Measurements from ENCODE around the gene DMD. TPM values are rescaled to one million over a fixed set of nuclear protein-coding genes. Genes with fewer than 3 reads are reported as not detected.
A peak's percentile ranks its signal among the peaks of the same experiment; 100 is the strongest.

DMD gene
- polyA plus RNA-seq, 4 donors = 1.6 to 11.6 (median 2.9) TPM

GRCh38 chrX:31563792-31564191 is 1647.6 kb downstream of the DMD start:
- no peak overlapping the region for H3K27ac ChIP-seq (ENCODE audit: low read depth in 1 of 3, low read length in 2 of 3)
- no peaks in the 10 kb centered on the region for H3K27me3 ChIP-seq (ENCODE audit: control insufficient read depth in 3 of 3, insufficient read depth in 3 of 3, low read length in 3 of 3)
- H3K36me3 ChIP-seq (ENCODE audit: control insufficient read depth in 3 of 3, insufficient read depth in 2 of 3, low read depth in 1 of 3, low read length in 3 of 3) = no peaks in the 10 kb centered on the region
- no peak overlapping the region for H3K4me3 ChIP-seq (ENCODE audit: low read depth in 1 of 3, low read length in 3 of 3)
- 61 to 82% (median 78%) methylated on average over 3 of the region's 3 CpGs for WGBS, 3 donors
- H3K4me1 ChIP-seq (ENCODE audit: control insufficient read depth in 3 of 3, insufficient read depth in 2 of 3, low read depth in 1 of 3, low read length in 2 of 3) = no peaks in the 10 kb centered on the region
- H3K9me3 ChIP-seq (ENCODE audit: control insufficient read depth in 2 of 2, insufficient read depth in 1 of 2, low read depth in 1 of 2, low read length in 1 of 2) = no peaks in the 10 kb centered on the region
- DNase-seq = no peak
- FAIRE-seq = no peak

DNA sequence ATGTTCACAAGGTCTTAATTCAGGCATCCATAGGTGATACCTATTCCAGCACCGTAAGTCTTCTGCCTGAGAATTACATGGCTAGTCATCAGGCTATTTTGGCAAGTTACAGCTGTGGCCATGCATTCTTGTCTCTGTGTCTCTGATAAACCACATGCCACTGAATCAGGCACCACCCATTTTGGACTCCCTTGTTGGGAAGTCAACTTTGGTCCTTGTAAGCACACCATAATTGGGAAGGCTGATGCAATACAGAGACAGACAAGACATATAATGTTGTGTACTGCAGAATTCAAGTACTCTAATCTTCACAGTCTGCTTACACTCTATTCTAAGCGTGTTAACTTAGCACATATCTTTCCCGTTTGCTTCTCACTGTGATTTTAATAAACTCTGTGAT is 1655.8 kb downstream of the DMD start:
- no peaks in the 10 kb centered on the region for H3K4me1 ChIP-seq (ENCODE audit: control insufficient read depth in 3 of 3, insufficient read depth in 2 of 3, low read depth in 1 of 3, low read length in 2 of 3)
- DNase-seq (no peak), FAIRE-seq (no peak)
- H3K9me3 ChIP-seq (ENCODE audit: control insufficient read depth in 2 of 2, insufficient read depth in 1 of 2, low read depth in 1 of 2, low read length in 1 of 2) = no peaks in the 10 kb centered on the region
- H3K4me3 ChIP-seq (ENCODE audit: low read depth in 1 of 3, low read length in 3 of 3) = no peak overlapping the region
- H3K27ac ChIP-seq (ENCODE audit: low read depth in 1 of 3, low read length in 2 of 3) = no peak overlapping the region
- H3K27me3 ChIP-seq (ENCODE audit: control insufficient read depth in 3 of 3, insufficient read depth in 3 of 3, low read length in 3 of 3) = peaks cover 0 to 2% (median 0%) of the 10 kb centered on the region in 3 donors
- no peaks in the 10 kb centered on the region for H3K36me3 ChIP-seq (ENCODE audit: control insufficient read depth in 3 of 3, insufficient read depth in 2 of 3, low read depth in 1 of 3, low read length in 3 of 3)
- WGBS, 3 donors = 87 to 94% (median 93%) methylated on average over 3 of the region's 3 CpGs

- peak in 1 of 2 donors; percentile 8 for DNase-seq
These were observed 1659.4 kb downstream of the DMD start for GRCh38 chrX:31551913-31552312.

GRCh38 chrX:31550158-31550557 is 1661.2 kb downstream of the DMD start:
- DNase-seq (no peak), FAIRE-seq (no peak)
- 59 to 88% (median 68%) methylated on average over 2 of the region's 2 CpGs for WGBS, 3 donors

More at GRCh38 chrX:31551913-31552312, 1659.4 kb downstream of the DMD start:
- Histone ChIP-seq H3K4me3 (ENCODE audit: low read depth in 1 of 3, low read length in 3 of 3) (no peak overlapping the region), H3K36me3 (ENCODE audit: control insufficient read depth in 3 of 3, insufficient read depth in 2 of 3, low read depth in 1 of 3, low read length in 3 of 3) (no peaks in the 10 kb centered on the region), H3K27me3 (ENCODE audit: control insufficient read depth in 3 of 3, insufficient read depth in 3 of 3, low read length in 3 of 3) (peaks cover 0 to 2% (median 0%) of the 10 kb centered on the region in 3 donors), H3K4me1 (ENCODE audit: control insufficient read depth in 3 of 3, insufficient read depth in 2 of 3, low read depth in 1 of 3, low read length in 2 of 3) (no peaks in the 10 kb centered on the region), H3K9me3 (ENCODE audit: control insufficient read depth in 2 of 2, insufficient read depth in 1 of 2, low read depth in 1 of 2, low read length in 1 of 2) (no peaks in the 10 kb centered on the region), H3K27ac (ENCODE audit: low read depth in 1 of 3, low read length in 2 of 3) (no peak overlapping the region)
- FAIRE-seq = no peak
- 72 to 96% (median 89%) methylated on average over 4 of the region's 4 CpGs for WGBS, 3 donors

DNA sequence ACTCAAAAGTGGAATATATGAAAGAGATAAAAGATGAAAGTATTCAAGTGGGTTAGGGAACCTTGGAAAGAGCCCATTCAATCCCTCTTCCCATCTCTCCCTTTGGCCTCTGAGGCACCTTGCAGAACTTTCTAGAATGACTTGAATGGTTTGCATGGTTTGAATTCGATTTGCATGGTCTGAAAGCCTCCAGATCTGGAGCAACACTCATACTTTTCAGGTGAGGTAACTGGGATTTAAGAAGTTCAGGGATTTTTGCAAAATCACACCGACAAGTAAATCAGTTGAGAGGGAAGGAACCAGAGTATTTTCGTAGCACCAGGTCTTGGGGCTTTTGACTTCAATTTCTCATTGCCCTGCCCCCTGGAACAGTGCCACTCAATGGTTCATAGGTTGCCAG is 1663.5 kb downstream of the DMD start:
- H3K4me3 ChIP-seq (ENCODE audit: low read depth in 1 of 3, low read length in 3 of 3) = no peak overlapping the region
- FAIRE-seq (no peak), DNase-seq (no peak)
- H3K36me3 ChIP-seq (ENCODE audit: control insufficient read depth in 3 of 3, insufficient read depth in 2 of 3, low read depth in 1 of 3, low read length in 3 of 3) = no peaks in the 10 kb centered on the region
- H3K27me3 ChIP-seq (ENCODE audit: control insufficient read depth in 3 of 3, insufficient read depth in 3 of 3, low read length in 3 of 3) = peaks cover 0 to under 1% (median 0%) of the 10 kb centered on the region in 3 donors
- no peaks in the 10 kb centered on the region for H3K9me3 ChIP-seq (ENCODE audit: control insufficient read depth in 2 of 2, insufficient read depth in 1 of 2, low read depth in 1 of 2, low read length in 1 of 2)
- no peak overlapping the region for H3K27ac ChIP-seq (ENCODE audit: low read depth in 1 of 3, low read length in 2 of 3)
- no peaks in the 10 kb centered on the region for H3K4me1 ChIP-seq (ENCODE audit: control insufficient read depth in 3 of 3, insufficient read depth in 2 of 3, low read depth in 1 of 3, low read length in 2 of 3)
- 56 to 84% (median 79%) methylated on average over 3 of the region's 3 CpGs for WGBS, 3 donors

More at GRCh38 chrX:31550158-31550557, 1661.2 kb downstream of the DMD start:
- Histone ChIP-seq H3K36me3 (ENCODE audit: control insufficient read depth in 3 of 3, insufficient read depth in 2 of 3, low read depth in 1 of 3, low read length in 3 of 3) (no peaks in the 10 kb centered on the region), H3K4me3 (ENCODE audit: low read depth in 1 of 3, low read length in 3 of 3) (no peak overlapping the region), H3K27ac (ENCODE audit: low read depth in 1 of 3, low read length in 2 of 3) (no peak overlapping the region), H3K4me1 (ENCODE audit: control insufficient read depth in 3 of 3, insufficient read depth in 2 of 3, low read depth in 1 of 3, low read length in 2 of 3) (no peaks in the 10 kb centered on the region), H3K9me3 (ENCODE audit: control insufficient read depth in 2 of 2, insufficient read depth in 1 of 2, low read depth in 1 of 2, low read length in 1 of 2) (no peaks in the 10 kb centered on the region), H3K27me3 (ENCODE audit: control insufficient read depth in 3 of 3, insufficient read depth in 3 of 3, low read length in 3 of 3) (peaks cover 0 to 2% (median 0%) of the 10 kb centered on the region in 3 donors)

- no peaks in the 10 kb centered on the region for H3K4me1 ChIP-seq (ENCODE audit: control insufficient read depth in 3 of 3, insufficient read depth in 2 of 3, low read depth in 1 of 3, low read length in 2 of 3)
- H3K27ac ChIP-seq (ENCODE audit: low read depth in 1 of 3, low read length in 2 of 3) = no peak overlapping the region
- DNase-seq (no peak), FAIRE-seq (no peak)
- no peaks in the 10 kb centered on the region for H3K9me3 ChIP-seq (ENCODE audit: control insufficient read depth in 2 of 2, insufficient read depth in 1 of 2, low read depth in 1 of 2, low read length in 1 of 2)
- WGBS, 3 donors = 84 to 91% (median 90%) methylated on average over 3 of the region's 3 CpGs
- no peaks in the 10 kb centered on the region for H3K36me3 ChIP-seq (ENCODE audit: control insufficient read depth in 3 of 3, insufficient read depth in 2 of 3, low read depth in 1 of 3, low read length in 3 of 3)
- H3K27me3 ChIP-seq (ENCODE audit: control insufficient read depth in 3 of 3, insufficient read depth in 3 of 3, low read length in 3 of 3) = no peaks in the 10 kb centered on the region
- no peak overlapping the region for H3K4me3 ChIP-seq (ENCODE audit: low read depth in 1 of 3, low read length in 3 of 3)
These were observed 1663.9 kb downstream of the DMD start for GRCh38 chrX:31547416-31547815.

- Histone ChIP-seq H3K9me3 (ENCODE audit: control insufficient read depth in 2 of 2, insufficient read depth in 1 of 2, low read depth in 1 of 2, low read length in 1 of 2) (no peaks in the 10 kb centered on the region), H3K27me3 (ENCODE audit: control insufficient read depth in 3 of 3, insufficient read depth in 3 of 3, low read length in 3 of 3) (no peaks in the 10 kb centered on the region), H3K27ac (ENCODE audit: low read depth in 1 of 3, low read length in 2 of 3) (no peak overlapping the region), H3K36me3 (ENCODE audit: control insufficient read depth in 3 of 3, insufficient read depth in 2 of 3, low read depth in 1 of 3, low read length in 3 of 3) (no peaks in the 10 kb centered on the region), H3K4me1 (ENCODE audit: control insufficient read depth in 3 of 3, insufficient read depth in 2 of 3, low read depth in 1 of 3, low read length in 2 of 3) (no peaks in the 10 kb centered on the region), H3K4me3 (ENCODE audit: low read depth in 1 of 3, low read length in 3 of 3) (no peak overlapping the region)
- WGBS, 3 donors = 57 to 74% (median 70%) methylated on average over 3 of the region's 3 CpGs
- FAIRE-seq (no peak), DNase-seq (no peak)
These were observed 1665.2 kb downstream of the DMD start for GRCh38 chrX:31546126-31546525.

- DNase-seq (no peak), FAIRE-seq (no peak)
- no peaks in the 10 kb centered on the region for H3K4me1 ChIP-seq (ENCODE audit: control insufficient read depth in 3 of 3, insufficient read depth in 2 of 3, low read depth in 1 of 3, low read length in 2 of 3)
- WGBS, 3 donors = 77 to 95% (median 91%) methylated on average over 5 of the region's 5 CpGs
- H3K27ac ChIP-seq (ENCODE audit: low read depth in 1 of 3, low read length in 2 of 3) = no peak overlapping the region
- no peaks in the 10 kb centered on the region for H3K27me3 ChIP-seq (ENCODE audit: control insufficient read depth in 3 of 3, insufficient read depth in 3 of 3, low read length in 3 of 3)
- no peaks in the 10 kb centered on the region for H3K36me3 ChIP-seq (ENCODE audit: control insufficient read depth in 3 of 3, insufficient read depth in 2 of 3, low read depth in 1 of 3, low read length in 3 of 3)
- no peak overlapping the region for H3K4me3 ChIP-seq (ENCODE audit: low read depth in 1 of 3, low read length in 3 of 3)
- no peaks in the 10 kb centered on the region for H3K9me3 ChIP-seq (ENCODE audit: control insufficient read depth in 2 of 2, insufficient read depth in 1 of 2, low read depth in 1 of 2, low read length in 1 of 2)
These were observed 1665.6 kb downstream of the DMD start for GRCh38 chrX:31545726-31546125.

DNA sequence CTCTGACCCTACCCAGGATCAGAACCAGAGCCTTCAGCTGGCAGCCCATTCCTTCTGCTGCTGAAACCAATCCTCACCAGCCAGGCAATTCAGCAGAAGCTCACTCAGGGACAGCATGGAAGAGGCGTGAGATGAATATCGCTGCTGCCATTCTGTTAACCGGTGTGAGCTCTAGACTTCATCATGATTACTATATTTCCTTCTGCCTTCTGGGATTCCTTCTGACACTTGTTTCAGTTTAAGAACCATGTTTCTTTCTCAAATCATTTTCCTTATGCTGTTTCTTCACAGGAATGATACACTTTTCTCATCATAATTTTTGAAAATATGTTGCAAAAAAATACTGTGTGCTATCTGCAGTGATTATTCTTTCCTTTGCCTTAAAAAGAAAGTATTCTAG is 1666.2 kb downstream of the DMD start:
- H3K9me3 ChIP-seq (ENCODE audit: control insufficient read depth in 2 of 2, insufficient read depth in 1 of 2, low read depth in 1 of 2, low read length in 1 of 2) = no peaks in the 10 kb centered on the region
- DNase-seq = no peak
- no peak overlapping the region for H3K27ac ChIP-seq (ENCODE audit: low read depth in 1 of 3, low read length in 2 of 3)
- no peaks in the 10 kb centered on the region for H3K27me3 ChIP-seq (ENCODE audit: control insufficient read depth in 3 of 3, insufficient read depth in 3 of 3, low read length in 3 of 3)
- FAIRE-seq = no peak
- 91 to 96% (median 94%) methylated on average over 3 of the region's 3 CpGs for WGBS, 3 donors
- no peaks in the 10 kb centered on the region for H3K36me3 ChIP-seq (ENCODE audit: control insufficient read depth in 3 of 3, insufficient read depth in 2 of 3, low read depth in 1 of 3, low read length in 3 of 3)
- H3K4me3 ChIP-seq (ENCODE audit: low read depth in 1 of 3, low read length in 3 of 3) = no peak overlapping the region
- H3K4me1 ChIP-seq (ENCODE audit: control insufficient read depth in 3 of 3, insufficient read depth in 2 of 3, low read depth in 1 of 3, low read length in 2 of 3) = no peaks in the 10 kb centered on the region

All from small intestine (tissue), 7 donors.